H1 (cell line): ENCODE data around the gene ALPI. TPM values are rescaled to one million over a fixed set of nuclear protein-coding genes. Genes with fewer than 3 reads are reported as not detected.

Experiments
- BACH1 ChIP-seq: IDR thresholded peaks from 2 replicates; pipeline ENCODE4 v1.6.1; 2012; ENCODE audit warnings: low read length, improper control_type of control experiment
- GABPA ChIP-seq: IDR thresholded peaks from 2 replicates; pipeline ENCODE4 v1.6.1; 2011; ENCODE audit warnings: mild to moderate bottlenecking, low read length, moderate library complexity, borderline replicate concordance; ENCODE audit not compliant: insufficient read depth
- GTF2F1 ChIP-seq: IDR thresholded peaks from 2 replicates; pipeline ENCODE4 v1.6.1; 2012; ENCODE audit warnings: low read depth, low read length, improper control_type of control experiment, borderline replicate concordance
- JUND ChIP-seq: IDR thresholded peaks from 2 replicates; pipeline ENCODE4 v1.6.1; 2011; ENCODE audit warnings: mild to moderate bottlenecking, improper control_type of control experiment, low read length
- KDM4A ChIP-seq: IDR thresholded peaks from one replicate; pipeline ENCODE4 v1.7.1; 2012; ENCODE audit warnings: low read depth, mild to moderate bottlenecking, moderate library complexity, low read length, inconsistent platforms; ENCODE audit not compliant: severe bottlenecking
- PHF8 ChIP-seq: fragments of 200-600 bp; sonication (generic); conservative IDR thresholded peaks from 2 replicates; pipeline ENCODE4 v1.7.1; 2012; ENCODE audit warnings: low read depth, mild to moderate bottlenecking, inconsistent platforms, low read length, moderate library complexity
- SIX5 ChIP-seq: IDR thresholded peaks from 2 replicates; pipeline ENCODE4 v1.6.1; 2011; ENCODE audit warnings: mild to moderate bottlenecking, low read depth, low read length
- polyA plus RNA-seq, 7 experiments: library from polyadenylated mRNA; depleted of rRNA in 3 of 7; stranded (reverse) in 5 of 7; unstranded in 2 of 7; fragments of >200 nt in 5 of 7; fragments of 200-250 nt in 2 of 7; gene quantifications; 1 replicate in 5 of 7; 2 replicates in 1 of 7; 4 replicates in 1 of 7; pipeline versions ENCODE4 v1.2.1 to v1.2.3, GENCODE V29; 2011 to 2013; ENCODE audit warnings: missing spikeins in 2 of 7, mixed read lengths in 2 of 7
- total RNA-seq: library from RNA; stranded (reverse); fragmentation: NEBNext Ultra II Directional; extraction: Animal tissue kit (Norgen Biotek cat#: 25700); gene quantifications from 2 replicates; pipeline ENCODE4 v1.2.1, GENCODE V29; 2021
- TF ChIP-seq, protein P1 (sequence below): fragments of 300-600 bp; sonication (generic); IDR thresholded peaks from 2 replicates; pipeline ENCODE4 v1.7.1; 2012; ENCODE audit warnings: low read length, moderate library complexity, mild to moderate bottlenecking, inconsistent platforms; ENCODE audit not compliant: insufficient replicate concordance
- TF ChIP-seq, protein P2 (sequence below): IDR thresholded peaks from 2 replicates; pipeline ENCODE4 v1.6.1; 2012; ENCODE audit warnings: inconsistent platforms

The ALPI gene
- total and polyA plus RNA-seq, 2 of the 8 experiments (the other 6 are each of a cell fraction or from before 2014, with no cell fraction given) = not detected

DNA sequence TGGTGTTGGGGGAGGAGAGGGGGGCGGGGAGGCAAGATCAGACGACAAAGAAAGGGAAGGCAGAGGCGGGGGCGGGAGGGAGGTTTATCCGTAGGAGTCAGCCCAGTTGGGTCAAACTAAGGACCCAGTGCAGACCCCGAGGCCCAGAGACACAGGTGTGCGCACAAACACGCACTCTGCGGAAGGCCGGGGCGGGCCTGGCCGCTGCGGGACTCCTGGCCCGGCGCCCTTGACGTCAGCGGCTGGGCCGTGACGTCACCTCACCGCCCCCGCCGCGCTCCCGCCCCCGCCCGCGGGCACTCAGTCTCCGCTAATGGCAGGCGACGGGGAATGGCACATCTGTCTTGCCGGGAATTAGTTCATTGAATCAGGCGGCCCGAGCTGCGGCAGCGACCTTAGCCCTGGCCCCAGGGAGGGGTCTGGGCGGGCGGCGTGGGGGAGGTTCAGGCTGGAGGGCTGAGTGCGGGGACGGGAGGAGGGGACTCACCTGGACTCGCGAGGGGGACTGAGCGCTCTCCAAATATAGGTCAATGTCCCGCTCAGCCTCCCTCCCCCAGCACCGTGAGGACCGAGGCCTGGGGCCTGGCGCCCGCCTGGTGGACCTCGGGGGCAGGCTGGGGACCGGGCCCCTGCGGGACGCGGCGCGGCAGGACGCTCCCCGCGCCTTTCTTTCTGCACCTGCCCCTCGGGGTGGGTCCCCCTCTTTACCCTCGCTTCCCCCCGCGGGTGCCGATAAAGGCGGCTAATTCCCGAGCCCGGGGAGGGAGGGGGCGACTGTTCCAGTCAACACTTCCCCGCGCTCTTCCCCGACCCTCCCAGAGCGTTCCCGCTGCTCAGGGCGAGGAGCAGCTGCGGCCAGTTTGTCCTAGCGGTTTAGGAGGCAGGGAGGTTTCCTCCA, 47.2 kb downstream of the ALPI start (continued):
- TF ChIP-seq, protein P1, sequence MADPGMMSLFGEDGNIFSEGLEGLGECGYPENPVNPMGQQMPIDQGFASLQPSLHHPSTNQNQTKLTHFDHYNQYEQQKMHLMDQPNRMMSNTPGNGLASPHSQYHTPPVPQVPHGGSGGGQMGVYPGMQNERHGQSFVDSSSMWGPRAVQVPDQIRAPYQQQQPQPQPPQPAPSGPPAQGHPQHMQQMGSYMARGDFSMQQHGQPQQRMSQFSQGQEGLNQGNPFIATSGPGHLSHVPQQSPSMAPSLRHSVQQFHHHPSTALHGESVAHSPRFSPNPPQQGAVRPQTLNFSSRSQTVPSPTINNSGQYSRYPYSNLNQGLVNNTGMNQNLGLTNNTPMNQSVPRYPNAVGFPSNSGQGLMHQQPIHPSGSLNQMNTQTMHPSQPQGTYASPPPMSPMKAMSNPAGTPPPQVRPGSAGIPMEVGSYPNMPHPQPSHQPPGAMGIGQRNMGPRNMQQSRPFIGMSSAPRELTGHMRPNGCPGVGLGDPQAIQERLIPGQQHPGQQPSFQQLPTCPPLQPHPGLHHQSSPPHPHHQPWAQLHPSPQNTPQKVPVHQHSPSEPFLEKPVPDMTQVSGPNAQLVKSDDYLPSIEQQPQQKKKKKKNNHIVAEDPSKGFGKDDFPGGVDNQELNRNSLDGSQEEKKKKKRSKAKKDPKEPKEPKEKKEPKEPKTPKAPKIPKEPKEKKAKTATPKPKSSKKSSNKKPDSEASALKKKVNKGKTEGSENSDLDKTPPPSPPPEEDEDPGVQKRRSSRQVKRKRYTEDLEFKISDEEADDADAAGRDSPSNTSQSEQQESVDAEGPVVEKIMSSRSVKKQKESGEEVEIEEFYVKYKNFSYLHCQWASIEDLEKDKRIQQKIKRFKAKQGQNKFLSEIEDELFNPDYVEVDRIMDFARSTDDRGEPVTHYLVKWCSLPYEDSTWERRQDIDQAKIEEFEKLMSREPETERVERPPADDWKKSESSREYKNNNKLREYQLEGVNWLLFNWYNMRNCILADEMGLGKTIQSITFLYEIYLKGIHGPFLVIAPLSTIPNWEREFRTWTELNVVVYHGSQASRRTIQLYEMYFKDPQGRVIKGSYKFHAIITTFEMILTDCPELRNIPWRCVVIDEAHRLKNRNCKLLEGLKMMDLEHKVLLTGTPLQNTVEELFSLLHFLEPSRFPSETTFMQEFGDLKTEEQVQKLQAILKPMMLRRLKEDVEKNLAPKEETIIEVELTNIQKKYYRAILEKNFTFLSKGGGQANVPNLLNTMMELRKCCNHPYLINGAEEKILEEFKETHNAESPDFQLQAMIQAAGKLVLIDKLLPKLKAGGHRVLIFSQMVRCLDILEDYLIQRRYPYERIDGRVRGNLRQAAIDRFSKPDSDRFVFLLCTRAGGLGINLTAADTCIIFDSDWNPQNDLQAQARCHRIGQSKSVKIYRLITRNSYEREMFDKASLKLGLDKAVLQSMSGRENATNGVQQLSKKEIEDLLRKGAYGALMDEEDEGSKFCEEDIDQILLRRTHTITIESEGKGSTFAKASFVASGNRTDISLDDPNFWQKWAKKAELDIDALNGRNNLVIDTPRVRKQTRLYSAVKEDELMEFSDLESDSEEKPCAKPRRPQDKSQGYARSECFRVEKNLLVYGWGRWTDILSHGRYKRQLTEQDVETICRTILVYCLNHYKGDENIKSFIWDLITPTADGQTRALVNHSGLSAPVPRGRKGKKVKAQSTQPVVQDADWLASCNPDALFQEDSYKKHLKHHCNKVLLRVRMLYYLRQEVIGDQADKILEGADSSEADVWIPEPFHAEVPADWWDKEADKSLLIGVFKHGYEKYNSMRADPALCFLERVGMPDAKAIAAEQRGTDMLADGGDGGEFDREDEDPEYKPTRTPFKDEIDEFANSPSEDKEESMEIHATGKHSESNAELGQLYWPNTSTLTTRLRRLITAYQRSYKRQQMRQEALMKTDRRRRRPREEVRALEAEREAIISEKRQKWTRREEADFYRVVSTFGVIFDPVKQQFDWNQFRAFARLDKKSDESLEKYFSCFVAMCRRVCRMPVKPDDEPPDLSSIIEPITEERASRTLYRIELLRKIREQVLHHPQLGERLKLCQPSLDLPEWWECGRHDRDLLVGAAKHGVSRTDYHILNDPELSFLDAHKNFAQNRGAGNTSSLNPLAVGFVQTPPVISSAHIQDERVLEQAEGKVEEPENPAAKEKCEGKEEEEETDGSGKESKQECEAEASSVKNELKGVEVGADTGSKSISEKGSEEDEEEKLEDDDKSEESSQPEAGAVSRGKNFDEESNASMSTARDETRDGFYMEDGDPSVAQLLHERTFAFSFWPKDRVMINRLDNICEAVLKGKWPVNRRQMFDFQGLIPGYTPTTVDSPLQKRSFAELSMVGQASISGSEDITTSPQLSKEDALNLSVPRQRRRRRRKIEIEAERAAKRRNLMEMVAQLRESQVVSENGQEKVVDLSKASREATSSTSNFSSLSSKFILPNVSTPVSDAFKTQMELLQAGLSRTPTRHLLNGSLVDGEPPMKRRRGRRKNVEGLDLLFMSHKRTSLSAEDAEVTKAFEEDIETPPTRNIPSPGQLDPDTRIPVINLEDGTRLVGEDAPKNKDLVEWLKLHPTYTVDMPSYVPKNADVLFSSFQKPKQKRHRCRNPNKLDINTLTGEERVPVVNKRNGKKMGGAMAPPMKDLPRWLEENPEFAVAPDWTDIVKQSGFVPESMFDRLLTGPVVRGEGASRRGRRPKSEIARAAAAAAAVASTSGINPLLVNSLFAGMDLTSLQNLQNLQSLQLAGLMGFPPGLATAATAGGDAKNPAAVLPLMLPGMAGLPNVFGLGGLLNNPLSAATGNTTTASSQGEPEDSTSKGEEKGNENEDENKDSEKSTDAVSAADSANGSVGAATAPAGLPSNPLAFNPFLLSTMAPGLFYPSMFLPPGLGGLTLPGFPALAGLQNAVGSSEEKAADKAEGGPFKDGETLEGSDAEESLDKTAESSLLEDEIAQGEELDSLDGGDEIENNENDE = no peak
- TF ChIP-seq SIX5 (no peak), BACH1 (no peak), JUND (0 out of 2 replicates have a peak, but pooled peaks have one; percentile 45), KDM4A (peak; percentile 97), GABPA (no peak), PHF8 (0 out of 2 replicates have a peak, but pooled peaks have one; percentile 19), GTF2F1 (no peak)
- TF ChIP-seq, protein P2, sequence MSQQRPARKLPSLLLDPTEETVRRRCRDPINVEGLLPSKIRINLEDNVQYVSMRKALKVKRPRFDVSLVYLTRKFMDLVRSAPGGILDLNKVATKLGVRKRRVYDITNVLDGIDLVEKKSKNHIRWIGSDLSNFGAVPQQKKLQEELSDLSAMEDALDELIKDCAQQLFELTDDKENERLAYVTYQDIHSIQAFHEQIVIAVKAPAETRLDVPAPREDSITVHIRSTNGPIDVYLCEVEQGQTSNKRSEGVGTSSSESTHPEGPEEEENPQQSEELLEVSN = no peak
